DMS53 (cell line): ENCODE results near the gene KRT84.
"Not testable (repeated sequence)": the region's sequence is repeated elsewhere in the genome, so short reads cannot be mapped to it uniquely, and the experiment has no call there.

Experiments used
- DNase-seq: peaks from one replicate; lab custom pipeline; 2025; lab: John Stamatoyannopoulos, UW

Gene KRT84

DNA sequence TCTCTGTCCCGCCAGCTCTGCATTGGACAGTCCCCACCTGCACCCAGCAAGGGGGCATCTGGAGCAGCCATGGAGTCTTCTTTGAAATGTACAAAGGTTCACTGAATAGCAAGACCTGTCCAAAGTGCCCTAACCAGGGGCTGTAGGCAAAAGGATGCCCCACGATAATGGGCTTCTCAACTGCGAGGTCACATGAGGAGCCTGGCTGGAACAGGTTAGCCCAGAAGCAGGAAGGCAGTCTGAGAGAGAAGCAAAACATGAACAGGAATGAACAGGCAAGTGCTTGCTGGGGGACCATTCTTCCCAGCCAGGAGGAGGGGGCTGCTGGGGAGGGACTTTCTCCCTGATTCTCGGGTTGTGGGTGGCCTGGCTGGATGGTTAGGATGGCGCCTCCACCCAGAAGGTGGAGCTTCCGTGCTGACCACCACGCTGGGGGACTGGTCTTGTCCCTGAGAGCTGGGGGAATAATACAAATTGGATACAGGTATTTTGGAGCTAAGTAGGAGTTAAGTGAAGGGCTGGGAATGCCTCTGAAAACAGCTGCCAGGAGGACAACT, 25.3 kb downstream of the KRT84 start:
- DNase-seq, result no peak

DNA sequence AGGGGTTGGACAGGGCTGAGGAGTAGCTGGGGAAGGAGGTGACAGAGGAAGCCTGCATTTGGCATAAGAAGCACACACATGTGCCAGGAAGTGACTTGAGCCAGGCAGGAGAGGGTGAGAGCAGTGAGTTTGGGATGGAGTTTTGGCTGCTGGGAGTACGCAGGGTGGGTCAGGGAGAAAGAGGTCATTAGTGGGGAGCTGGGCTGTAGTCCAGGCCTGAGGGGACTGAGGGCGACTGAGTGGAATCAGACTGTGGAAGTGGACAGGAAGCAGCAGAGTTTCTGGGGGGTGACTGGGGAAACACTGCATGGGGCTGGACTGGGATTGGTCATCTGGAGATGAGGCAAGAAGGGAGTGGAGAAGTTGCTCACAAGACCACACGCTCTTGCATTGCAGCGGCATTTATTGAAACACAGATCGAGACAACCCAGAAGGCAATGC, 25.8 kb downstream of the KRT84 start:
- DNase-seq, result no peak

DNA sequence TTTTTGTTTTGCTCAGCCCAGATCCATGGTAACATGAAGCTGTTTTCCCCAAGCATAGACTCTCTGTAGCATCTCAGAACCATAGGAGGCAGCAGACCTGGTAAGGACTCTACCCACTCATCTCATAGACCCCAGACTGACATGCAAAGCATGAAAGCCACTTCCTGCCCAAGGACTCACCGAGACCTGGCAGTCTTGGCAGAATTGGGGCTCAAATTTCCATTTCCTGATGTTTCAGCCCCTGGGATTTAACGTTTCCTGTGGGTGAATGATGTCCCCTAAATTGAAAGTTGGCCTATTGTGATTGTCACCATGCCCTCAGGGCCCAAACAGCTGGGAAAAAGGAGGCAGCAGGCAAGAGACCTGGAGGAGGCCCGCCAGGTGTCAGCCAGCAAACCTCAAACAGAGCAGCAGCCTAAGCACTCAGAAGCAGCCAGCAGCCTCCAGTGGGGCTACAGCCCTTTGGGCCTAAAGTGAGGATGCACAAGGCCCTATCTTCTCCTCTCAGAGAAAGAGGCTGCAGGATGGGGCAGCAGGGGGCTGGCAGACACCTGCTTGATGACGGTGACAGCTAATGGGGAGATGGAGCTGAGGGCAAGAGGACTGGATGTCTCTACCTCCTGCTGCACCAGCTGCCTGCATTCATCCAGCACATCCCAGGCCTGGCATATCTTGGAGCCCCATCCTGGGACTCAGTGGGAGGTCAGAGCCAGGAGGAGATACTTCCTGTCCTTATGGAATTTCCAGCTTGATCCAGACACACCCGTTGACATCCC, 26.7 kb downstream of the KRT84 start:
- no peak for DNase-seq

- no peak for DNase-seq
Measured at GRCh38 chr12:52356762-52357580, 28.5 kb downstream of the KRT84 start.

DNA sequence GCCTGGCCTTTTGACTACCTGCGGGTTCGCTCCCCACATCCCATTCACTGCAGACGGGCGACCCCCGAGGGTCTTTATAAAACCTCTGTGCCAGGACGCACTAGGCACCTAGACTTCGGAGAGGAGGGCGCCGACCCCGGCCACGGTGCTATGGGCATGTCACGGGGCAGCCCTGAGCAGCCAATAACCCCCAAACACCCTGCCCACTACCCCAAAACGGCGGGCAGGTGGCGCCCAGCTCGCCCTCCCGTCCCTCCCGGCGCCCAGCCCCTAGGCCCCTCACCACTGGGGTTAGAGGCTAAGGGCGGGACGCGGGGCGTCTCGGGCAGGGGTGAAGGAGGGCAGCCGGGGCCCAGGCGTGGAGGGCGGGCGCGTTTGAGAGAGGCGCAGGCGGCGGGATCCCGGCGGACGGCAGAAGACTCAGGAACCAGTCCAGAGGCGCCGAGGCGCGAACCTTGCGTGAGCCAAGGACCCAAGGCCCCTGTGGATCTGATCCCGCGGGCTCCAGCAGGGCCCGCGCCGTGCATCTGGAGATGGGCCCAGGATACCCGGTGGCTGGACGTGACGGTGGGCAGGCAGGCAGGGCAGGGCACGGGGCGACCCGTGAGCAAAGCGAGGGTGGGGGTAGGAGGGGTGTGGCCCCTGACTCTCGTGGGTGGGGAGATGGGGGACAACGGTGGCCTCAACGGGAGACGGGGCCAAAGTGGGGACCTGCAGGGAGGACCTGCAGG, 29.3 kb downstream of the KRT84 start:
- no peak for DNase-seq

- DNase-seq, result no peak
Measured at GRCh38 chr12:52355176-52355575, 30.3 kb downstream of the KRT84 start.

DNA sequence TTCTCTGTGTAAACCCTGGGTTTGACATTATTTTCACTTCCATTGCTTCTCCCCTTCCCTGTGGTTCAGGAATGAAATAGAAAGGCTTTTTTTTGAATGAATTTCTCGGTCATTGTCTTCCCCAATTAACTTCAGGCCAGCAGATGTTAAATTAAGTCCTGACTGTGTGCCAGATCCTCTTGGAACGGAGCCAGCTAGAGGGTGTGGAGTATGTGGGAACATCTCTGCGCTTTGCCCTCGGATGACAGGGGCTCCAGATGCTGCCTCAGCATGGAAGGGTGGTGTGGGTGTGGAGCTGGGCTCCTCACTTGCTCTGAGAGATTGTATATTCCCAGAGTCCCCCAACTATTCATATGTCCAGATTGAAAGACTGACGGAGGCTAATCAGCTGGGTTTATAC, 31.3 kb downstream of the KRT84 start:
- DNase-seq, result no peak

DNA sequence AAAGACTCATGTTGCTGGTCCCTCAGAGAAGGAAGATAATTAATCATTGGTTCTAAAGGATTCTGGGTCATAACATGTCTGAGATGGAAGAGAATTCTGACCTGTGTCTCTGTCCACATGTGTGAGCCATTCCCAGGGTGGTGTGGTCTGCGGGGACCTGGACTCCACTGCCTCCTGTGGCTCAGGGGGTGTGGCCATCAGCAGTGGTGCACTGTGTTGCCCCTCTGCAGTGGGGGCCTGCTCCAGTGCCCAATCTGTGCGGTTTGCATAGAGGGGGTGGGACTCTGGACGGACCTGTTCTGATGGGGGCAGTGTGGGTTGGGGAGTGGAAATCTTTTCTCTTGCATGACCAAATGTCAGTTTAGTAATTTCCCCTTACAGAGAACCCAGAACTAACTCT, 31.7 kb downstream of the KRT84 start:
- no peak for DNase-seq

DNA sequence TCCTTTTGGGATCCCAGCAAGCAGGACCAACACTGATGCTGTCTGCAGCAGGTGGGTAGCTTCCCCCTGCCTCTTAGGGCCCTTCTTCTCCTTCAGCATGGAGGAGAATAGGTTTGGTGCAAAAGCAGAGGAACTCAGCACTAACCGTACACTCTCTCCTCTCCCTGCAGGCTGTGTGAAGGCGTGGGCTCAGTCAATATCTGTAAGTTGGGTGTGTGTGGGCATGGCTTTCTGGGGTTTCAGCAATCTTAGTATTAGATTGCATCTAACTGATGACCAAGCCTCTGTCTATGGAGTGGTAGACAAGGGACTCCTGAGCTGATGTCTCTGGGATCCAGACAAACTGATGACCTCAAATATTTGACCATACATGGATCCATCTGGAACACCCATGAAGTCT, 32.5 kb downstream of the KRT84 start:
- DNase-seq, result no peak

DNA sequence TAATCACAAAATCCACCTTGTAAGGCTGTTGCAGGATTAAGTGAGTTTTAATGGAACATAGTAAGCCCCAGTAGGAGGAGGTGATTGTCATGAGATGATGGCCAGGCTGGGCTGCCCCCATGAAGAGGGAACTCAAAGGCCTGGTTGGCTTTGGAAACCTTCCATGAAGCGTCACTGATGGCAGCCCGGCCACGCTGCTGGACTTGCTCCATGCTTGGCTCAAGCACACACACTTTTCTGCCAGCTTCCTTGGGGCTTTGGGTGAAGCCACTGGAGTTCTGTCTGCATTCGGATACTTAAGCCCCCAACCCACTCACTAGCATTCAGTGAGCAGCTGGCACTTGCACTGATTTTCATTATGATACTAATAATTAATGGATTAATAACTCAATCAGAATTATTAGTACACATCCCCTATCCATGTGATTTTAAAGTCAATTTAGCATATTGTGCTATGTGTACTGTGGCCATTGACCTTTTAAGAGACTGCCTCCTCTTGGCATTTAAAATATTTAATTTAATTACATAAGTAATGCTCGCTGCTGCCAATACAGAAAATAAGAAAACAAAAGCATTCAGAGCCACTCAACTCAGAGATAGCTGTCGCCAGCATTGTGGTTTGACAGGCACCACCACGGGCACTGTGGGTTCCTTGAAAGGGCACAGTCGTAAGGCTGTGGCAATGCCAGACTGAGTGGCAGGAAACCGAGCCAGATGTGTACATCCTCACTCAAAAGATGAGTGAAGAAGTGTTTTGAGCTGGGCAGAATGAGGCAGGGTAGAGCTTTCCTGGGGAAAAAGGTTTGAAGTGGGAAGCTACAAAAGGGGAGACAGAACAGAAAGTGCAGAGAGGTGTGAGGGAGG, 34.0 kb downstream of the KRT84 start:
- no peak for DNase-seq

- DNase-seq, result no peak
Measured at GRCh38 chr12:52350786-52351185, 34.7 kb downstream of the KRT84 start.

- DNase-seq, result no peak
Measured at GRCh38 chr12:52350021-52350620, 35.3 kb downstream of the KRT84 start.

GRCh38 chr12:52349196-52349595, 36.3 kb downstream of the KRT84 start:
- no peak for DNase-seq

DNA sequence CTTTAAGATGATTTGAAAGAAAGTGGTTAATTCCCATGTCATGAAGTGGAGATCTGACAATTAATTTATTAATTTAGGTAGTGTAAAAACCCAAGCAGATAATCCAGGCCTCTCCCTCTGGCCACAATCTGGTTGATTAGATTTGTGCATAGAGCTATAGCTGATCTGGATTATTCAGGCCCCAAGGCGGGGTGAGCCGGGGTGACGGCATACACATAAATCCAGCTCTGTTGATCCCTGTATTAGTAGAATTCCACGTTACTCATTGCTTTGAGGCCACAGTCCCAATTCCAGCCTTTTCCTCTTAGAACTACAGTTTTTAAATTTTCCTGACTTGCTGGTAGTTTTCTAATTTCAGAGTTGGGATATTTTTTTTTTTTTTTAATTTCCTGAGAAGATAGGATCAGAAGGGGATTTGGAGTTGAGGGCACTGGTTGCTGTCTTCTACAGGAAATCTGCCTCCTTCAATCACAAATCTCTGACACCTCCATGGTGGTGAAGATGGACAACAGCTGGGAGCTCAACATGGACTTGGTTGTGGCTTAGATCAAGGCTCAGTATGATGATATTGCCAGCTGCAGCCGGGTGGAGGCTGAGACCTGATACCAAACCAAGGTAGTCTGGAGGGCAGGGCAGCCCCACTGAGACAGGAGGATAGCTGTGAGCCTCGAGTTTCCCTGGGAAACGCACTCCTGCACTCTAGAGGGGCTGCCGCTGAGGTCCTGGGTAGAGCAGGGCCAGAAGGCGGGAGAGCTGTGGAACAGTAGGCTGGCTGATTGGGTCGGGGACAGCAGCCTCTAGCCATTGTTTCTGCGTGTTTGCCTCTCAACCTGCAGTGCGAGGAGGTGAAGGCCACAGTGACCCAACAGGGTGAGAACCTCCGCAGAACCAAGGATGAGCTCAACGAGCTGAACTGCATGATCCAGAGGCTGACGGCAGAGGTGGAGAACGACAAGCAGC, 37.6 kb downstream of the KRT84 start:
- DNase-seq, result no peak

DNA sequence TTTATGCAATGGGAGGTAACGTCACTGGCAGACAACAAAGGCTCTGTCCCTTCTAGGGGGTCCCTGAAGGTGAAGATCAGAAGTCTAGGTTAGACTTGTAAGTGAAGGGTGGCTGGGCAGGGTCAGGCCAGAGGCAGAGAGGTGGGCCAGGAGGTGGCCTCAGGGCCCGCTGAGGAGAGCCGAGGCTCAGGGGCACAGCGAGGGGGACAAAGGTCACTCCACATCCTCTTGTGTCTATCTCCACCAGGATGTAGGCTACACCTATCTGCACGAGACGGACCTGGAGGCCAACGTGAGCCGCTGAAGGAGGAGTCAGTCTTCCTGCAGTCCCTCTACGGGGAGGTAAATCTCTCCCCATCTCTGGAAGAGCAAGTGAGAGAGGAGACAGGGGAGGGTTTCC, 38.4 kb downstream of the KRT84 start:
- no peak for DNase-seq

DNA sequence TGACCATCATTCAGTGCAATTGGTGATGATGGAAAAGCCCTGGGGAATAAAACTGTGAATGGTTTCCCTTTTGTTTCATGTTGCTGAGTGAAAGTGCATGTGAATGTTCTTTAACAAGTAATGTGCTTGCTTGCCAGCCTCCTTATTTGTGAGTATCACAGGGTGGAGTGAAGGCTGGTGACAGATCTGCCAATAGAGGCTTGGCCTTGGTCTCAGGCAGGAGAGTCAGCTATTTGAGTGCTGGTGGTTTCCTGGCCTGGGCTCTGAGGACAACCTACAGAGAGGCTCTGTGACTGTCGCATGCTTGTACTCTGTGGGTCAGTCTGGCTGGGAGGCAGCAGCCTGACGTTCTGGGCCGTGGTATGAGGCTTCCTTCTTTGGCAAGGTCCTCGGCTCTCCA, 38.9 kb downstream of the KRT84 start:
- DNase-seq, result peak; percentile 28

- not testable (repeated sequence) for DNase-seq
Measured at GRCh38 chr12:52345041-52345440, 40.4 kb downstream of the KRT84 start.

DNA sequence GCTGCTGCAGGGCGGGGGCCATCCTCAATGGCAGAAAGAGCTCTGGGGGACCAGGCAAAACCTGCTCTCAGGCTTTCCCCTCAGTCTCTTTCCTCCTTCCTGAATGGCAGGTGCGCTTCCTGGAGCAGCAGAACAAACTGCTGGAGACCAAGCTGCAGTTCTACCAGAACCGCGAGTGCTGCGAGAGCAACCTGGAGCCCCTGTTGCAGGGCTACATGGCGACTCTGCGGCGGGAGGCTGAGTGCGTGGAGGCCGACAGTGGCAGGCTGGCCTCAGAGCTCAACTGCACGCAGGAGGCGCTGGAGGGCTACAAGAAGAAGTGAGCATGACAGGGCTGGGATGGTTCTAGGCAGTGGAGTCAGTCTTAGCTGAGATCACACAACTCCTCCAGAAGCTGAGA, 41.3 kb downstream of the KRT84 start:
- DNase-seq, result no peak

- no peak for DNase-seq
Measured at GRCh38 chr12:52343550-52343949, 41.9 kb downstream of the KRT84 start.
